HG02884 (cell line): Measurements from ENCODE around the gene TMEM167B.

Source experiments
- ATAC-seq: cut with Tn5 transposase; IDR thresholded peaks from one replicate; pipeline ENCODE4 v1.9.1; 2021; ENCODE audit warnings: mild to moderate bottlenecking, moderate library complexity; ENCODE audit not compliant: unreplicated experiment

TMEM167B gene

DNA sequence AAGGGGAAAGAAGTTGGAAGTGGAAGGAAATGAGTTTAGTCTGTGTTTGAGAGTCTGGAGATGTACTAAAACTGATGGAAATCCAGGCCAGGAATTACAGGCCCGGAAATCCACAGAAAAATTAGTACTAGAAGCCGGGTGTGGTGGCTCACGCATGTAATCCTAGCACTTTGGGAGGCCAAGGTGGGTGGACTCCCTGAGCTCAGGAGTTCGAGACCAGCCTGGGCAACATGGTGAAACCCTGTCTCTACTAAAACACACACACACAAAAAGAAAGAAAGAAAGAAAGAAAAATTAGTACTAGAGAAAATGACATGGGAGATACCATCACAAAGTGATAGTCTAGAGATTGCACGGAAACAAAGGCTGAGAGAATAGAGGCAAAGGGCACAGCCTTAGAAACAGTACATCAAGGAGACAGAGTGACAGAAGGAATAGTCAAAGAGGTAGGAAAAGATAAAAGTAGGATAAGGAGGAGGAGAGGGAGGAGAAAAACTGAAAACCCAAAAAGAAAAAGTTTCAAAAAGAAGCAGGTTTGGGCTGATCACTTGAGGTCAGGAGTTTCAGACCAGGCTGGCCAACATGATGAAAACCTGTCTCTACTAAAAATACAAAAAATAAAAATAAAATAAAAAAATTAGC, 10.0 kb upstream of the TMEM167B start:
- ATAC-seq = no peak

DNA sequence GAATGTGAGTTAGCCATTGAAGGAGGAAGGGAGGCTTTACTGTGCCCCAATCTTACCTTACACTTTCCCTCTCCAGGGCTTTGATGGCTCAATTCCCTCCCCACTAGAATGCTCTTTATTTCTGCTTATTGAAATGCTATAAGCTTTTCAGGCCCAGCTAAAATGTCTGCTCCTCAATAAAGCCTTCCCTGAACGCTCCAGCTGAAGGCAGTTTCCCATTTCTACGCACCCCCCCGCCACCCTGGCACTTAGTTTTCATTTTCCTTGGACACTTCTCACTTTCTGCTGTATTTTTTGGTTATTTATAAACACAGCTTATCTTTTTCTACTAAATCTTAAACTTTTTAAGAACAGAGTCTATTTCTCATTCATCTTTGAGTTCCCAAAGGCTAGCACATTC, 7.1 kb upstream of the TMEM167B start:
- no peak for ATAC-seq

DNA sequence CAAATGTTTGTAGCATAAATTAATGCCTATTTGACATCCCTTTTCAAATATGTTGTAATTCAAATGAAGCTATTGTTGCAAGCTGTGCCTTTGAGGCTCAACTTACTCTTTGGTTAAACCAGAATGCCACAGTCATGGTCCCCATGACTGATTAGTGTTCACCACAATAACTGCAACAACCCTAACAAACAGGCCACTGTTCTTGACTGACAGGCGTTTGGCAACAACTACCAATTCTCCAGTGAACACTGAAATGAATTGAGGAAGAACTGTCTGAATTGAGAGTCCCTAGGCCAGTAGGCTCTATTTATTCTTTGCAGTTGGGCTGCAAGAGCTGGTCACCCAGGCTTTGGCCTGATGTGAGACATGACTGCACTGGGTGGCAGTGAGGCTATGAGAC, 6.6 kb upstream of the TMEM167B start:
- no peak for ATAC-seq

DNA sequence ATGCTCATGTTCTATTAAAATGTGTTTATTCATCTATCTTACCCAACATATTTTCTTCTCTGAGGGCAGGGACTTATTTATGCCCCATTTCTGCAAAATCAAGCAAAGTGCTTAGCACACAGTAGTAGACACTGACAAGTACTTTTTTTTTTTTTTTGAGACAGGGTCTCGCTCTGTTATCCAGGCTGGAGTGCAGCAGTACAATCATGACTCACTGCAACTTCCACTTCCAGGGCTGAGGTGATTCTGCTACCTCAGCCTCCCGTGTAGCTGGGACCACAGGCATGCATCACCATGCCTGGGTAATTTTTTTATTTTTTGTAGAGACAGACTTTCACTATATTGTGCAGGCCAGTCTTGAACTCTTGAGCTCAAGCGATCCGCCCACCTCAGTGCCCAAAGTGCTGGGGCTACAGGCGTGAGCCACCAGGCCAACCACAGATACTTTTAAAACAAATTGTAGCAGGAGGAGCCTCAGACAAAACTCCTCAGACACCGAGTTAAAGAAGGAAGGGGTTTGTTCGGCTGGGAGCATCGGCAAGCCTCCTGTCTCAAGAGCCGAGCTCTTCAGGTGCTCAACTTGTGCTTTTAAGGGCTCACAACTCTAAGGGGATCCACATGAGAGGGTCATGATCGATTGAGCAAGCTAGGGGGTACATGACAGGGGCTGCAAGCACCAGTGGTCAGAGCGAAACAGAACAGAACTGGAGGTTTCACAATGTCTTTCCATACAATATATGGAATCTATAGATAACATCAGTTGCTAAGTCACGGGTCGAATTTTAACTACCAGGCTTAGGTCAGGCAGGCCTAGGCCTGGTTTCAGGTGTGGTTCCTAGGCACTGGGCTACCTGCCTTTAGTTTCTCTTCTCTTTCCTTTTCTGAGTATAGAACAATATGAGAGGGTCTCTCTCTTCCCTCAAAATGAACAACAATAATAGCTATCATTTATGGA, 5.7 kb upstream of the TMEM167B start:
- ATAC-seq = no peak

DNA sequence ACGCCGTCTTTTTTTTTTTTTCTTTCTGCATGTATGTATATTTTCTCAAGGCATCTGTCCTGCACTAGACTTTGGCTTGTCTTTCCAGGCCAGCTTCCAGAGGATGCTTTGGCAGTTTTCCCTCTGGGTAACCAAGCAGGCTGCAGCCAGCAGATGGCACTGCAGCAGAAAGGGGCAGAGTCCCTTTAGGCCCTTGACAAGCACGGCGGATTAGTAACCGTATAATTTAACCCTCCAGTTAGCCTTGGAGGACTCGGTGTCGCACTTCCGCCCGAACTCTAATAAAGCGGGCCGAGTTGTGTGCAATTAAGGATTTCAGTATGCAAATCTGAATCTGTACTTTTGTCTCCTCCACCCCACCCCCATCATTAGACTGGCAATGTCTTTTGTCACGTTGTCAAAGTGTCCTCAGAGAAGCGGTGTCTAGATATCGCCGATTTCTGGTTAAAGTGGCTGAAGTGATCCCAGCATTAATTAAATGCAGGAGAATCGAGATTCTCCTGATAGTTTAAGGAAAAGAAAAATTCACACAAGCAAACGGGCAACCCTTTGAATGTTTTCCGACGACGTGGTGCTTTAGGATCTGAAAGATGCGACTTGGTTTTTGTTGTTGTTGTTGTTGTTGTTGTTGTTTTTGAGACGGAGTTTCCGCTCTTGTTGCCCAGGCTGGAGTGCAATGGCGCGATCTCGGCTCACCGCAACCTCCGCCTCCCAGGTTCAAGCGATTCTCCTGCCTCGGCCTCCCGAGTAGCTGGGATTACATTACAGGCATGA, 1.1 kb upstream of the TMEM167B start:
- ATAC-seq = no peak

DNA sequence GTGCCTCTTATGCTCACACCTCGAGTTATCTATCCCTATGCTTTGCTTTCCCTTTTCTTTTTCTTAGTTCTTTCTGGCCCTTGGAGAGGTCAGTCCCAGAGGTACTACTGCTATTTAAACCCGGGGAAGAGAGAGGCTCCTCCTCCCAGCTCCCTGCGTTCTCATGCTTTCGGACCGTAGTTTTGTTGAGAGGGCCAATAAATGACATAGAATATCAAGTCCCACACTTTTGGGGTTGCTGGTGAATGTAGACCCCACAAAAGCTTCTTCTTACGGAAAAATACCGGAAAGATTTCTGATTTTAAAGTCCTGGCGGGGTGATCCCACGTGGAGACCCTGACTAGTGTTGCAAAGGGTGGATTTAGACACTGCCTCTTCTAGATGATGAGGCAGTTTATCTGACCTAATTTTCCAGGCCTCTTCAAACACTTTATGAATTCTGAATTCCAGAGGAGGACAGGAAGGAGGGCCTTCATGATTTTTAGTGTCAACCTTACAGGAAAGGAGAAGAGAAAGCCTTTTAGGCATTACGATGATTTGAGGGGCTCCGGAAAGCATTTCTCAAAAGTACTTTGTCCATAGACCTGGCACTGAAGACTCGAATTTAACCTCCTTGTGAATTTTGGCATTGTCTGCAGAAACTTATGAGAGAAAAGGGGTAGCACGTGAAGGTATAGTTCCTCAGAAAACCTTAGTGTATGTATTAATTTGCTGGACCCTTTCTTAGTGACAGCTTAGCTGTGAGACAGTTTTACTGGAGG, 694 bp downstream of the TMEM167B start:
- peak; percentile 46 for ATAC-seq

DNA sequence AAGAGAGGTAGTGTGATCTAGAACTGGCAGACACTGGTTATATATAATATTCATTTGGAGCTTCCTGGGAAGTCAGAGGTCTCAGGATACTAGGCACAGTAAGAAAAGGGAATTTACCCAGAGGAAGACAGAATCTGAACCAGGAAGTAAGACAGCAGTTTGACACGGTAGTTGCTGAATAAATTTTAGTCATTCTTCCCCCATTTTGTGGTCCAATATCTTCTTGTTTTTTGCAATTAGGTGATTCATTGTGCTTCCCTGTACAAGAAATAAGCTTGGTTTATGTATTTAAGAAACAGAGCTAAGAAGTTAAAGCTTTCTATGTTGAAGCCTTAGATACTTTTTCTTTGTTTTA, 1.3 kb downstream of the TMEM167B start:
- ATAC-seq = no peak

DNA sequence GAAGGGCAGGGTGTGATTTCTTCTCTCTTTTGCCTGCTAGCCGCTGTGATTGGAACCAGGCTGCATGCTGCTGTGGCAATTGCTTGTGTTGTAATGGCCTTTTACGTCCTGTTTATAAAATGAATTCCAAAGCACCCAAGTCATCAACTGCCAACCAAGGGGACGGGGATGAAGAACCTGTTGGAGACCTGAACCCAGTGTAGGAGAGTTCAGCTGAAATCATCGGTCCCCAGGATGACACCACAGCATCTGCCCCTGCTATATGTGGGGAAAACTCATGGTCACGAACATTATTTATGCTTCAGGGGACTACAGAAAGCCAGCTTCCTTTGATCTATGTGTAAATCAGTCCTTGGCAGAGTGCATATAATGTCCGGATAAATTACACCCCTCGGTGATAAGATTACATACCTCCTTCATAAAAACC, 3.8 kb downstream of the TMEM167B start:
- no peak for ATAC-seq

DNA sequence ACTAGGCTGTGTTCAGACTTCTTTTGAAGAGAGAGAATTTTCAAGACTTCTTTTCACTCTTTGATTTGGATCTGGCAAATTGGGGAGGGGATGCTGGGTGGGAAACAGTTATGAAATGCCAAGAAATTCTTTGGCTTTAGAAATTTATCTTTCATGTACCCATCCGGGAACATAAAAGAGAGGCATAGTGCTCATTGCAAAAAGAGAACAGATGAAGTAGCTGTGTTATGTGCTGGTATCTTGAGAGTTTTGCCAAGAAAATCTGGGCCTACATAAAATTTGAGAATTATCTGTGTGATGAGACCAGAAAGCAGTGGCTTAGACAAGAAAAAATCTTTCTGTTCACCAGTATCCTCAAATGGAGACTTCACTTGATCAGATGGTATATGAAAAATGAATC, 4.3 kb downstream of the TMEM167B start:
- ATAC-seq = no peak

DNA sequence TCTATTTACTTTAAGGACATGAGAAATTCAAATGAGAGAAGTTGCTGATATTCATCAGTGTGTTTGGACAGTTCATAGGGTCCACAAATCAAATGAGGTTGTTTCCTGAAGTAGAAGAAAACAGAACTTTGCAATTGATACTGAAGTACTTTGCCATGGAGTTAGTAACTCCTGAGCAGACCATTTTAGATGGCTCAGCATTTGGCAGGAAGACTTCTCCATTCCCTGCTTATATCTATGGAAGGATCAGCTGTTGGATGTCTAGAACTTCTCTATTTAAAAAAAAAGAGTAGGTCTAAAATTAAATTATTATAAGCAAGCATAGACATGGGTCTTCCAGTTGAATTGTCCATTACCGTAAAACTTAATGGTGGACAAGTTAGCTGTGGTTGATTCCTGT, 5.1 kb downstream of the TMEM167B start:
- ATAC-seq = no peak

DNA sequence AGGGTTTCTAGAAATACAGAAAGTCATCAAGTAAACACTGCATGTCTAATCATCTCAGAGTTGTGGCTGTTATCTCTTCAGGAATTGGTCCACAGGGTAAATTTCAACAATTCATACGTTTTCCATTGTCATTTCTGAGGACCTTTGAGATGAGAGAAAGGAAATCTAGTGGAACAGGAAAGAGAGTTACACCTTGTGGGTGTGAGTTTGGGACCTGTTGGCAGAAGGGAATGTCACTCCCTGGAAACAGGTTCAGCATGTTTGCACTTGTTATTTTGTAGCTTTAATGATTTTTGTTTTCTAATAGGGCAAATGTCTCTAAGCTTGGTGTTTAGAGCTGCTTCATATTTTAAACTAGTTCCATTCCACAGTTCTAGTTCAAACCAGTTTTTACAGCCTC, 5.6 kb downstream of the TMEM167B start:
- ATAC-seq = no peak

DNA sequence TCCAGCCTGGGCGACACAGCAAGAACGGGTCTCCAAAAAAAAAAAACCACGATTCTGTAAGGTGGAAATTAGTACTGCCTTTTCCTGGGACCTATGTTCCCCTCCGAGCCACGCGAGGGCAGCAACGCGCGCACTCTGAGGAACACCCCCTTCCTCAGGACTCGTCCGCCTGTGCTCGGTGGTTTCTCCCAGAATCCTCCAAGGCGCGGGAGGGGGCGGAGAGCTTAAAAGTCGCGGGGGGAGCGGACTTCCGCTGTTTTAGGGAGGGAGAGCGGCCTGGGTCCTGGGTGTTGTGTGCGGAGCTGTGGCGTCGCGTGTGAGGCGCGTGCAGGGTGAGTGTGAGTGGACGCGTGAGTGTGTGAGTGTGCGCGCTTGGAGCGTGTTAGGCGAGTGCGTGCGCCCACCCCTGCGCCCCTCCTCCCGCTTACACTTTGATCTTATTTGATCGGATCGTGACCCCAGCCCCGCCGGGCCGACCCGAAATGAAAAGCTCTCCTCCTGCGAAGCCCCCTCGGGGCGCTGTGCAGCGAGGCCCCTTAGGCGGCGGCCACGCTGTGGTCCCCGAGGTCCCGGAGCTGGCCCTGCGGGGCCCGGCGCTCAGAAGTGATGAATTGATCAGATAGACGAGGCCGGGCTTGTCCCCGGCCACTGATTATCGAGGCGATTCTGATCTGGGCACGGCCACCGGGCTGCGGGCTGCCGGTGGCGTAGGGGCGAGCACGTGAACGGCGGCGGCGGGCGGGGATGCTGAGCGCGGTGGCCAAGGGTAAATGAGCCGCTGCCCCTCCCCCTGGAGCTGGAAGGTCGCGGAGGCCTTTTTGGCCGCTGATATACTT, 9.6 kb downstream of the TMEM167B start:
- peak; percentile 82 for ATAC-seq

DNA sequence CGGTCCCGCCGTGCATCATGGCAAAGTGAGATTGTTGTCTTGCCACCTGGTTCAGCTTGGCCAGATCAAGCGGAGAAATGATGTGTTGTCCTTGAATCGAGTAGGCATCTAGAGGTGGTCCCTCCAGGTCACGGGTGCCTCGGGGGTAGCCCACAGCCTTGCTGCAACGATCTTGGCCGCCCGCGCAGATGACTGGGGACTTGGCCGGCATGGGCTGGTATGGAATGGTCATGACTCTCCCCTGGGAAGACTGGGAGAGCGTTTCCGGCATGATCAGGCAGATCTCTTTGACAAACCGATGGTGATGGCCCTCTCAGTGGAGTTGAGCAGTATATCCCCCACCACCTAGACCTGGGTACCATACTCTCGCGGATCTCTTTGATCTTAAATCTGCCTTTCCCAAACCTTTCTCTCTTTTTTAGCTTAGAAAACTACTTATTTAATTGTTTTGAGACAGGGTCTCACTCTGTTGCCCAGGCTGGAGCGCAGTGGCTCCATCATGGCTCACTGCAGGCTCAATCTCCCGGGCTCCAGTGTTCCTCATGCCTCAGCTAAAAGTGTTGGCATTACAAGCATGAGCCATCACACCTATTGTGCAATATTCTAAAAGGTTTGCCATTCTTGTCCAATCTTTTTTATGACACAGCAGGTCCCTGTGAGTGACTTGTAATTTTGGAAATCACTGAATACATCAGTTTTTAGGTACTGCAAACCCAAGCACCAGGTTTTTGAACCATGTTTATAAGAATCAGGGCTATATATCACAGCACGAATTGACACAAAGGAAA, 14.0 kb downstream of the TMEM167B start:
- no peak for ATAC-seq

DNA sequence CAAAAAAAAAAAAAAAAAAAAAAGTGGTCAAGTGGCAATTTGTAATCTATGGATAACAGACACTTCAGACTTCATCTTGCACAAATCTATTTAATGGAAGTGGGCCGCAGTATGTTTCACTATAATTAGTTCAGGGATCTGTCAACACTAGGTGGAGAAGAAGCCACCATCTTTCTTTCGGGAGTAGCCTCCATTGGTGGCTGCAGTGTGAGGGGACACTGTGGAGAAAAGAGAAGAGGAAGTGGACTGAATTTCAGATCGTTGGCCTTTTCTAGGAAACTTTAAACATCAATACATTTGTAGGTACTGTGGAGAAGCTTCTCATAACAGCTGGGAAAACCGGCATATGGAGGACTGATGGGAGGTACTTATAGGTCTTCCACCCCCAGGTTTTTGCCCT, 15.3 kb downstream of the TMEM167B start:
- ATAC-seq = no peak

DNA sequence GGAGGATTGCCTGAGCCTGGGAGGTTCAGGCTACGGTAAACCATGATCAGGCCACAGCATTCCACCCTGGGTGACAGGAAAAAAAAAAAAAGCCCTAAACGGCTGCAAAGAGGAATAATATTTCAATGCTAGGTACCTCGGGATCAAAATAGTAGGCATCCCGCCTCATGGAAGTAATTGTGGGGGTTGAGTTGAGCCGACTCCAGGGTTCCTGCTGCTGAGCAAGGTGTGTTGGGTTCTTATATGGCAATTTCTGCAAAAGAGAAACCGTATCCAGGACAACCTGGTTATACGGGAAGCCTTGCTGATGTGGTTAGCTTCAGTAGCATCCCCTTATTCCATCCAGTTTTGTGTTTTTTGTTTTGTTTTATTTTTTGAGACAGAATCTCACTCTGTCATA, 17.2 kb downstream of the TMEM167B start:
- ATAC-seq = no peak

DNA sequence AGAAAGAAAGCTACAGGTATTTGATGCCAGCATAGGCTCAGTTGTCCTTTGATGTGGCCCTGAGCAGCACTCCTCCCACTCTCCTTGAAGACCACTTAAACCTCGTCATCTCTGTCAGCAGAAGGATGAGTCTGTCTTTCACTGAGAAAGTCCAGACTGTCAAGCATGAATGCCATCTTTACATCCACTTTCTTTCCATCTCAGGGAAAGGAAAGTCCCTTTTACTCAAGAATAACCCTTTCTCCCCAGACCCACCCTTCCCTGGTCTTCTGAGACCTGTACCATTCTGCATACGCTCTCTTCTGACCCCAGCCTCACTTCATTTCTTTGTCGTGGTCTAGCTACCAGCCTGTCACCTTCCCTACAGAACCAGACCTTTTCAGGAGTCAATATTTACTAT, 19.3 kb downstream of the TMEM167B start:
- ATAC-seq = no peak

DNA sequence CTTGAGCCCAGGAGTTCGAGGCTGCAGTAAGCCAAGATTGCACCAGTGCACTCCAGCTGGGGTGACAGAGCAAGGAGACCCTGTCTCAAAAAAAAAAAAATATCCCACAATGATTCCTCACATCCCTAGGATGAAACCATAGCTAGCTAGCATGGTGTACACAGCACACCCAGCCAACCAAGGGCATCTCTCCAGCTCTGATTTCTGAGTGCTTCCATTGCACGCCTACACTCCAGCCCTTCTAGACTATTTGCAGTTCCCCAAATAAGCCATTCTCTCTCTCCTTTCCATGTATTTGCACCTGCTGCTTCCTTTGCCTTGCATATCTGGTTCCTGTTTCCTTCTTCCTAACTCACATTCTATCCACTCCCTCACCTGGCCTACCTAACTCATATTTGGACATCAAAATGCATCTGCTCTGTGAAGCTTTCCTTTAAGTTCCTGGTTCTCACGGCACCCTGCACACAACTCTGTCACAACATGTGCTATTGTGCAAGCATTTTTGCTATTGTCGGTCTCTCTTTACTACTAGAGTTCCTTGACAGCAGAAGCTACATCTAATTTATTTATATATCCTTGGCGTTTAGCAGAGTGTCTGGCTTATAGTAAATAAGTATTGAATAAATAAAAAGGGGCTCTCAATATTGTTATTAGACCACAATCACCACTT, 21.0 kb downstream of the TMEM167B start:
- ATAC-seq = no peak

DNA sequence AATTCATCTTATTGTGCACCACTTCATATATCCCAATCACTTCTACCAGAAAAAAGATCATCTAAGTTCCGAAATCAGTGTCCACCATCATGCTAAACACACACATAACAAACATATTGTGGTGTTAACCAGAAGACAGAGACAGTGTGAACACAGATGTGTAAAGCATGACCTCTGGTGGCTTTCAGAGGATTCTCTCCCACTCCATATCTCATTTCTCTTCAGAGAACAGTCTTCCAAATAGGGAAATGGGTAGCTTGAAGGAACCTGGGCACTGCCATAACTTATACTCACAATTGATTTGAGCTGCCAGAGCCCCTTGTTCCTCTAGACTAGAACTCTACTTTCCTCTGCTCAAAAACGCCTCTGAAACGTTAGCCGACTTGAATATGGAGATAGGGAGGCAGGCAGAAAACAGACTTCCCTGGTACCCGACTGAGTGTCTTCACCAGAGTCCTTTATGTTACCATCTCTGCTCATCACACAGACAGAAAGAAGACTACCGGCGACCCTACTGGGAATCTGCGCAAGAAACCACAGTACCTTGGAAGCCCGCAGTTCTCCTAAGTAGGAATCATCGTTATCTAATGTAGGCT, 21.6 kb downstream of the TMEM167B start:
- ATAC-seq = no peak
